Epithelial cell of proximal tubule (primary cell): Measurements from ENCODE around the gene IGF2R. TPM values are rescaled to one million over a fixed set of nuclear protein-coding genes. Genes with fewer than 3 reads are reported as not detected.
A peak's percentile ranks its signal among the peaks of the same experiment; 100 is the strongest.

Source experiments
- DNase-seq: peaks from one replicate; pipeline ENCODE4 v3.0.0-alpha.2; 2011; ENCODE audit warnings: low read depth
- H3K4me3 ChIP-seq: 2 replicates; pipeline ENCODE4 v1.5.1; 2011; ENCODE audit warnings: low read depth, mild to moderate bottlenecking, low read length
- total RNA-seq: library from RNA; depleted of rRNA; stranded (reverse); fragments of >200 nt; gene quantifications from 2 replicates; pipeline ENCODE4 v1.2.3, GENCODE V29; 2015
- TF ChIP-seq, protein P1 (sequence below): conservative IDR thresholded peaks from 2 replicates; pipeline ENCODE4 v1.5.1; 2012; ENCODE audit warnings: low read depth, mild to moderate bottlenecking, low read length

IGF2R gene
- total RNA-seq, 1 donor from 2014 or later: 50.8 TPM

DNA sequence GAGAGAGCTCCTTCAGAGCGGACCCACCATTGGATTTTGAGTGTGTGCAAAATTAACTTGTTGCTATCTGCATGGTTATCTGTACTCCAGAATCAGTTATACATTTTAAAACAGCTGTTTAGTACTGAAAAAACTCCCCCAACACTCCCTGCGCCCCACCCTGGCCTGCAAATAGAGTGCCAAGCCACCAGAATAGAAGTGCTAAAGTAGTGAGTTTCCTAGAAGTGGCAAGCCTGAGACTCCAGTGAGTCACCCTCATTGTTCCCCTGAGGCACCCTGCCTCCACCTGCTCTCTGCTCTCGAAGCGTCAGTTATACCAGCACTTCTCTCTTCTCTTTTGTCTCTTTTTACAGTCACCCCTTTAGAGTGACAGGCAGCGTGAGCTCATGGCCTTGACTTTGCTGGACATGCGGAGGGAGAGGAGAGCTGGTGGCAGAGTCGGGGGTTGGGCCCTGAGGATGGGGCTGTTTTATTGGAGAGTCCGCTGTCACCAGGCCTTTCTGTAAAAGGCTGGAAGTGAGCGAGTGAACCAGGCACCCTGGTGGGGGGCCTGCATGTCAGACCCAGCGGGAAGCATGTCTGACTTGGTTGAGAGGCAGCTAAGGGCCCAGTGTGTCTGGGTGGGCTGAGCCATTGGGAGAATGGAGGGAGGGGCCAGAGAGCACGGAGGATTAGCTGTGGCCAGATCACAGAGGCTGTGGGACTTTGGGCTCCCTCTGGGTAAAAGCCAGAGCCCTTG is 10.4 kb downstream of the IGF2R start:
- no peak for DNase-seq
- no peak overlapping the region for H3K4me3 ChIP-seq

DNA sequence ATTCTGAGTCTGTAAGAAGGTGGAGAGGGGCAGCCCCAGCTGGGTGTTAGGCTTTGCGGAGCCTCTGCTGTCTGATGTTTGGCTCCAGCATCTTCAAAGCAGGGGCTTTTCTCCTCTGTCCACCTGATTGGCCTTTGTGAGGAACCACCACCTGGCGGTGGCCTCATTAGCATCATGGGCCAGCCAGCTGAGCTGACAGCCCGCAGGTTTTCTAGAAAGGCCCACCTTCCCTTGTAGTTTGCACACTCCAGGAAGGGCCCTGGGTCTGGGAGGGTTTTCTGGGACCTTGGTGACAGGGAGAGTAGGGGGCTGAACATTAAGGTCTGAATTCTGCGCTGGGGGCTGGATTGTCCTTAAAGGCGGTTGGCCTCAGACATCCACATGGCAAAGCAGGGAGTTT is 11.6 kb downstream of the IGF2R start:
- no peak overlapping the region for H3K4me3 ChIP-seq
- no peak for DNase-seq
- TF ChIP-seq, protein P1, sequence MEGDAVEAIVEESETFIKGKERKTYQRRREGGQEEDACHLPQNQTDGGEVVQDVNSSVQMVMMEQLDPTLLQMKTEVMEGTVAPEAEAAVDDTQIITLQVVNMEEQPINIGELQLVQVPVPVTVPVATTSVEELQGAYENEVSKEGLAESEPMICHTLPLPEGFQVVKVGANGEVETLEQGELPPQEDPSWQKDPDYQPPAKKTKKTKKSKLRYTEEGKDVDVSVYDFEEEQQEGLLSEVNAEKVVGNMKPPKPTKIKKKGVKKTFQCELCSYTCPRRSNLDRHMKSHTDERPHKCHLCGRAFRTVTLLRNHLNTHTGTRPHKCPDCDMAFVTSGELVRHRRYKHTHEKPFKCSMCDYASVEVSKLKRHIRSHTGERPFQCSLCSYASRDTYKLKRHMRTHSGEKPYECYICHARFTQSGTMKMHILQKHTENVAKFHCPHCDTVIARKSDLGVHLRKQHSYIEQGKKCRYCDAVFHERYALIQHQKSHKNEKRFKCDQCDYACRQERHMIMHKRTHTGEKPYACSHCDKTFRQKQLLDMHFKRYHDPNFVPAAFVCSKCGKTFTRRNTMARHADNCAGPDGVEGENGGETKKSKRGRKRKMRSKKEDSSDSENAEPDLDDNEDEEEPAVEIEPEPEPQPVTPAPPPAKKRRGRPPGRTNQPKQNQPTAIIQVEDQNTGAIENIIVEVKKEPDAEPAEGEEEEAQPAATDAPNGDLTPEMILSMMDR: no peak

More for the DNA sequence above, 10.4 kb downstream of the IGF2R start:
- TF ChIP-seq, protein P1: no peak

DNA sequence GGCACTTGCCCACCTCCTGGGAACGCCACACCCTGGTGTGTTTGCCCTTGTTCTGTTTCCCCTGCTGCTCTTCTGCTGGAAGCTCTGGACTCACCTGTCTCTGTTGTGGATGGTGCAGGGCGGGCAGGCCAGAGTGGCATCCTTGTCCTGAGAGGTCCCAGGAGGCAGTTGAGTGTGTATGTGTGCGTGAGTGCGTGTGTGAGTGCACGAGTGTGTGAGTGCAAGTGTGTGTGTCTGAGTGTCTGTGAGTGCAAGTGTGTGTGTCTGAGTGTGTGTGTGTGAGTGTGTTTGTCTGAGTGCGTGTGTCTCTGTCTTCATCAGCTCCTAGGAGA is 12.2 kb downstream of the IGF2R start:
- TF ChIP-seq, protein P1: no peak
- H3K4me3 ChIP-seq: peak overlapping the region; percentile 25
- no peak for DNase-seq

DNA sequence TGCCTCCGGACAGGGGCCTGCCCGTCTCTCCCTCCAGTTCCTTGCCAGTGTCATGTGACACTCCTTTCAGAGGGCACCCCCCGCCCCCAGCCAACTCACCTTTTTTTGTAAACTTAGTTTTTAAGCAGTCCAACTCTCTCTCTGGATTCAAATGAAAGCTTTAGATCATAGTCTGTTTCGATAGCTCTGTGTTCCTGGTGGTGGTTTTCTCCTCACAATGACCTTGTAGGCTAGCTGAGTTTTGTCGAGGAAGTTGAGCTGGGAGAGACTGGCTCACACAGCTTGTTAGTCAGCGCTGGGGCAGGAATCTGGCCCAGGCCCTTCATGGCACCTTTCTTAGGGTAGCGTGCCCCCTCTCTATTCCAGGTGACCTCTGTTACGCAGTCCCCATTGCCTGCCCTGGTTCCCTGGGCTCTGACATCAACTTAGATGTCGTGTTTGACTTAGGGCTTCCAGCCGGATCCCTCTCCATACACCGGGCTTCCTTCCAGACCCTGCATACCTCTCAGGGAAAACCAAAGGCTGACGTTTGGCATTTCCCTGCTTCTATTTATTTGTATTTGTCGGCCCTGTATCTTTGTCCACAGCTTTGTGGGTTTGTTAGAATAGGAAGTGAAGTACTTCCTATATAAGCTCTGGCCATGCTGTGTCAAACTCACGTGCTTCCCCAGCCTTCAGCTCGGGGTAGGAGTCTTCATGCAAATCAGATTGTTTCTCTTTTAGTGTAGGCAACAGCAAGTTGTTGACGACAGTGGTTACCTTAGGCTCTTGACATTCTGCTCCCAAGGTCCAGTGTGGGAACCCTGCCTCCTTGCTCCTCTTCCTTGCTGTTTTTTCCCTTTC is 12.7 kb downstream of the IGF2R start:
- TF ChIP-seq, protein P1: no peak
- no peak for DNase-seq

DNA sequence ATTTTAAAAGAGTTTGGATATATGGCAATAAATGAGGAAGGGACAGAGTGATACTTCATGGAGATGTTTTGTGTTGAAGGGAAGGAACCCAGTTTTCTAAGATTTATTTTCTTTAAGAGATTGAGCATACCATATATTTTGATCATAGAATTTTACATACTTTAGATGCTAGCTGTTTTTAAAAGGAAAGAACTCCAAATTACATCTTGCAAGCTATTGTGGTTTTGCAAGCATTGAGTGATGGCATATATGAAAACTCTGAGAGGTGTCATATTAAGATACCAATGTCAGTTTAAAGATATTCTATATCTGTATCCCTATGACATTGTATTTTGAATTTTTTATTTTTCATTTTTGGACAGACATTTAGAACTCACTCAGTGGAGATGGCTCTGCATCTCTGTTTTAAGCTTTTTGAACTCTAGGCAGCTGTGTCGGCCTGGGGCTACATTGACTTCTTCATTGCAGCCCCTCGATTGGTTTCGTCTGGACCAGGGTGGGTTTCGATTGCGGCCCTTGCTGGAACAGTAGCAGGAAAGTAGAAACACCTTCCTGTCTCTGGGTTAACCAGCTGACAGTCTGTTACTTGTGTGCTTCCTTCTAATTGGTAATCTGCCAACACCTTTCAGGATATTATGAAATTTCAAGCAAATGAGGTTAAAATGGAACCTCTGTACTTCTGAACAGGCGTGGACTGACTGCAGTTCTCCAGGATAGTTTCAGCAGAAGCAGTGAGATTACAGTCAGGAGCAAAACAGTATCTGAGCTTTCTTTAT is 14.0 kb downstream of the IGF2R start:
- TF ChIP-seq, protein P1: no peak
- no peak overlapping the region for H3K4me3 ChIP-seq
- no peak for DNase-seq

More for the DNA sequence above, 12.7 kb downstream of the IGF2R start:
- H3K4me3 ChIP-seq: peak overlapping the region; percentile 25

DNA sequence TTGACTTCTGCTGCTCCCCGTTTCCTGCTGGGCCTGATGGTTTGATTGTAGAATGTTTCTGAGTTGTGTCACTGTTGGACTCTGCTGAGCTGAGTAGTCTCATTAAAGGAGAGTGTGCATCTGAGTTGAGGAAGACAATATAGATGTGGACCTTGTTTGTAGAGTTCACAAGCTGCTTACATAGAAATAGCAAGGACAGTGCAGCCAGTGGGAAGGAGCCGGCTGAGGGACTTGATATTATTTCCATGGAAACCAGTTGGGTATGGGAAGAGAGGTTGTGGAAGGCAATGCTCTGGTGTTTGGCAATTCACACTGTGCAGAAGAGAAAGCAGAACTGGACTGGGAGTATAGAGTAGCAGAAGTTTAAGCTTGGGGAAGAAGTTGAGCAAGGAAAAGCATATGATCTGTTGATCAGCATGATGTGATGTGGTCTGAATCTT is 14.8 kb downstream of the IGF2R start:
- TF ChIP-seq, protein P1: no peak
- H3K4me3 ChIP-seq: no peak overlapping the region
- DNase-seq: no peak
